Endodermal cell (in vitro differentiated cells): Measurements from ENCODE around the gene MINK1. TPM values are rescaled to one million over a fixed set of nuclear protein-coding genes. Genes with fewer than 3 reads are reported as not detected.
A peak's percentile ranks its signal among the peaks of the same experiment; 100 is the strongest.

Source experiments
- DNase-seq: peaks from one replicate; pipeline ENCODE4 v3.0.0-alpha.2; 2017
- H3K27ac ChIP-seq: 2 replicates; pipeline ENCODE4 v1.5.1; 2013; ENCODE audit warnings: mild to moderate bottlenecking, low read depth, low read length, moderate library complexity
- H3K27me3 ChIP-seq: 2 replicates; pipeline ENCODE4 v1.6.1; 2013; ENCODE audit warnings: mild to moderate bottlenecking, low read length, moderate library complexity; ENCODE audit not compliant: insufficient read depth, control insufficient read depth, poor library complexity, severe bottlenecking
- H3K36me3 ChIP-seq: 2 replicates; pipeline ENCODE4 v1.7.0; 2013; ENCODE audit warnings: mild to moderate bottlenecking, low read length, moderate library complexity; ENCODE audit not compliant: control insufficient read depth, insufficient read depth
- H3K4me1 ChIP-seq: one replicate; pipeline ENCODE4 v1.7.0; 2013; ENCODE audit warnings: low read length; ENCODE audit not compliant: control insufficient read depth, insufficient read depth
- H3K4me3 ChIP-seq: 2 replicates; pipeline ENCODE4 v1.5.1; 2013; ENCODE audit warnings: mild to moderate bottlenecking, low read length, moderate library complexity
- H3K9ac ChIP-seq: 2 replicates; pipeline ENCODE4 v1.6.1; 2013; ENCODE audit warnings: mild to moderate bottlenecking, low read length, moderate library complexity; ENCODE audit not compliant: poor library complexity, severe bottlenecking; ENCODE audit errors: extremely low read depth
- H3K9me3 ChIP-seq: 2 replicates; pipeline ENCODE4 v1.6.1; 2013; ENCODE audit warnings: mild to moderate bottlenecking, low read length, moderate library complexity; ENCODE audit not compliant: control insufficient read depth
- H3K27ac Mint-ChIP-seq: 2 replicates; pipeline ENCODE4 v1.8.0; 2020; ENCODE audit warnings: mixed read lengths
- H3K27me3 Mint-ChIP-seq: 2 replicates; pipeline ENCODE4 v1.8.0; 2021; ENCODE audit warnings: mild to moderate bottlenecking, mixed read lengths; ENCODE audit not compliant: insufficient read depth
- H3K36me3 Mint-ChIP-seq: 2 replicates; pipeline ENCODE4 v1.8.0; 2020; ENCODE audit warnings: low read depth, mixed read lengths
- H3K4me1 Mint-ChIP-seq: 2 replicates; pipeline ENCODE4 v1.8.0; 2020; ENCODE audit warnings: mixed read lengths
- H3K4me3 Mint-ChIP-seq: 2 replicates; pipeline ENCODE4 v1.8.0; 2020; ENCODE audit warnings: mild to moderate bottlenecking, moderate library complexity, mixed read lengths
- H3K9me3 Mint-ChIP-seq: 2 replicates; pipeline ENCODE4 v1.8.0; 2020; ENCODE audit warnings: mild to moderate bottlenecking, mixed read lengths
- WGBS, 2 experiments: methylation state at CpG; one replicate each; pipeline versions ENCODE4 v1.1.5 to v1.1.7; 2013; ENCODE audit warnings: missing lambda C conversion rate in 2 of 2, mixed read lengths in 1 of 2; ENCODE audit not compliant: insufficient coverage in 1 of 2, insufficient read length in 1 of 2; 5-methylcytosine and 5-hydroxymethylcytosine counted together
- total RNA-seq, 2 donors: library from RNA; stranded (reverse); fragmentation: NEBNext Ultra II Directional in 1 of 2; extraction: Animal tissue kit (Norgen Biotek cat#: 25700) in 1 of 2; gene quantifications; 2 replicates in 1 of 2; 3 replicates in 1 of 2; pipeline ENCODE4 v1.2.1, GENCODE V29; 2021
- TF ChIP-seq, protein P1 (sequence below): fragments of 200-600 bp; sonication (generic); conservative IDR thresholded peaks from 2 replicates; pipeline ENCODE4 v1.5.0; 2021; ENCODE audit warnings: antibody characterized with exemption, mild to moderate bottlenecking

Gene MINK1
- total RNA-seq, 2 donors from 2014 or later: 75.0 to 79.7 TPM

DNA sequence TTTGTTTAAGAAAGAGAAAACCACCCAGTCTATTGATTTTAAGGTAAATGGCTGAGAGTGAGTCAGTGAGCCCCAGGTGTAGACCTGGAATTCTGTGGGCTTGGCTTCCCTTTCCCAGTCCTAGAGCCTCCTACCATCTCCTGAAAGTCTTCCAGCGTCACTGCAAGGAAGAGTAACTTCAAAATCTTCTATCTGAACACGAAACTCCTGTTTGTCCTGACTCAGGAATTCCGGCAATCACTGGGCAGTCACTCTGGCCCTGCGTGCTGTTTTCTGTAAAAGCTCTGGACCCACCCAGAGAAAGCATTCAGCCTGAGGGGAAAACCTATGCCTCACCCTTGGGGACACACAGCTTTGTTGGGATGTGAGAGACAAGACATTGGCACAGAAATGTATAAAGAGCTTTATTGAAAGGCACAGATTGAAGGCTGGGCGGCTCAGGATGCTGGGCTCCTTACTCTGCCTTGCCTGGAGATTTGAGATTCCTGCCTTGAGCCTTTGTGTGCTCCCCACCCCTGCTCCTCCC is 15.9 kb downstream of the MINK1 start:
- Mint-ChIP-seq H3K4me3 (no peak overlapping the region), H3K4me1 (peaks cover 27% of the 10 kb centered on the region)

DNA sequence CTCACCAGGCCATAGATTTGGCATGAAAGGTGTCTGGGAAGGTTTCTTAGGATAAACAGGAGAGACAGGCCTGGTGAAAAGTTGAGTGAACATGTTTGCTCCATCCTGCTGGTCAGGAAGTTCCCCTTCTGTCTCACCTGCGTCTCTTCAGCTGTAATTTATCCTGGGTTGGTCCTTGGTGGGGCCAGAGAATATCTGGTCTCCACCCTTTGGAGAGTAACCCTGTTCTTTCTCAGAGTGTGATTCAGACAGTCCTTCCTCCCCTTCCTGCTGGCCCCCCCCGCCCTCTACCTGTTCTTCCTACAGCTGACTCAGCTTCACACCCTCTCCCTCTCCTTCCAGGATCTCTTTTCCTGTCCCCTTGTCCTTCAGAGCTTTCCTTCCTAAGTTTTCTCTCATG is 17.1 kb downstream of the MINK1 start:
- Histone ChIP-seq H3K4me3 (no peak overlapping the region), H3K9ac (no peak overlapping the region), H3K9me3 (no peaks in the 10 kb centered on the region), H3K4me1 (no peaks in the 10 kb centered on the region), H3K36me3 (no peaks in the 10 kb centered on the region), H3K27ac (no peak overlapping the region), H3K27me3 (no peaks in the 10 kb centered on the region)
- Mint-ChIP-seq H3K9me3 (no peaks in the 10 kb centered on the region), H3K27me3 (no peaks in the 10 kb centered on the region), H3K4me3 (no peak overlapping the region), H3K4me1 (peaks cover 32% of the 10 kb centered on the region), H3K36me3 (peaks cover 5% of the 10 kb centered on the region), H3K27ac (no peak overlapping the region)
- TF ChIP-seq, protein P1, sequence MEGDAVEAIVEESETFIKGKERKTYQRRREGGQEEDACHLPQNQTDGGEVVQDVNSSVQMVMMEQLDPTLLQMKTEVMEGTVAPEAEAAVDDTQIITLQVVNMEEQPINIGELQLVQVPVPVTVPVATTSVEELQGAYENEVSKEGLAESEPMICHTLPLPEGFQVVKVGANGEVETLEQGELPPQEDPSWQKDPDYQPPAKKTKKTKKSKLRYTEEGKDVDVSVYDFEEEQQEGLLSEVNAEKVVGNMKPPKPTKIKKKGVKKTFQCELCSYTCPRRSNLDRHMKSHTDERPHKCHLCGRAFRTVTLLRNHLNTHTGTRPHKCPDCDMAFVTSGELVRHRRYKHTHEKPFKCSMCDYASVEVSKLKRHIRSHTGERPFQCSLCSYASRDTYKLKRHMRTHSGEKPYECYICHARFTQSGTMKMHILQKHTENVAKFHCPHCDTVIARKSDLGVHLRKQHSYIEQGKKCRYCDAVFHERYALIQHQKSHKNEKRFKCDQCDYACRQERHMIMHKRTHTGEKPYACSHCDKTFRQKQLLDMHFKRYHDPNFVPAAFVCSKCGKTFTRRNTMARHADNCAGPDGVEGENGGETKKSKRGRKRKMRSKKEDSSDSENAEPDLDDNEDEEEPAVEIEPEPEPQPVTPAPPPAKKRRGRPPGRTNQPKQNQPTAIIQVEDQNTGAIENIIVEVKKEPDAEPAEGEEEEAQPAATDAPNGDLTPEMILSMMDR: no peak
- WGBS, 2 experiments: 80 to 100% methylated on average over 1 to 2 of the region's 2 CpGs
- no peak for DNase-seq

More for the DNA sequence above, 15.9 kb downstream of the MINK1 start:
- Histone ChIP-seq H3K27me3 (no peaks in the 10 kb centered on the region), H3K27ac (no peak overlapping the region), H3K9me3 (no peaks in the 10 kb centered on the region), H3K4me1 (no peaks in the 10 kb centered on the region), H3K36me3 (no peaks in the 10 kb centered on the region), H3K4me3 (no peak overlapping the region), H3K9ac (no peak overlapping the region)
- 77 to 82% methylated on average over 4 to 5 of the region's 5 CpGs for WGBS, 2 experiments
- TF ChIP-seq, protein P1: no peak
- peak; percentile 68 for DNase-seq
- Mint-ChIP-seq H3K27ac (peak overlapping the region; percentile 81), H3K27me3 (no peaks in the 10 kb centered on the region), H3K9me3 (no peaks in the 10 kb centered on the region), H3K36me3 (no peaks in the 10 kb centered on the region)

DNA sequence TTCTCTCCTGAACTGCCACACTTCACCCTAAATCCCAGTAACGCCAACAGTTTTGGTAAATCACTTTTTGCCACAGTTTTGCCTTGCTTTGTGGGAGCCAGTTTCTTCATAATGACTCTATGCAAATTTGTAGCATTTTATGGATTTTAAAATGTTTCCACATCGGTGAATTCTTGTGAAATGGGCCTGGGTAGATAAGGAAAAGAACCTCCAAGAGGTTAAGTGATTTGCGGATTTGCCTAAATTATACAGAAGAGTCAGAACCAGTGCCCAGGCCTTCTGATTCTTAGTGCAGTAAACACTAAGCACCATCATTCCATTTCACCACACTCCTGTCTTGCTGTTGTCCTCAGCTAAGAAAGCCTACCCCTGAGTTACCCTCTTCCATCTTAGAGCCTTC is 17.9 kb downstream of the MINK1 start:
- H3K4me3 ChIP-seq: no peak overlapping the region
- no peaks in the 10 kb centered on the region for H3K27me3 ChIP-seq
- TF ChIP-seq, protein P1: no peak
- 89 to 100% methylated on average over 2 to 3 of the region's 3 CpGs for WGBS, 2 experiments
- H3K9me3 ChIP-seq: no peaks in the 10 kb centered on the region
- Mint-ChIP-seq H3K4me1 (peaks cover 34% of the 10 kb centered on the region), H3K36me3 (peaks cover 6% of the 10 kb centered on the region), H3K27ac (peak overlapping the region; percentile 77), H3K4me3 (no peak overlapping the region), H3K27me3 (no peaks in the 10 kb centered on the region), H3K9me3 (no peaks in the 10 kb centered on the region)
- no peak overlapping the region for H3K9ac ChIP-seq
- no peaks in the 10 kb centered on the region for H3K4me1 ChIP-seq
- H3K36me3 ChIP-seq: no peaks in the 10 kb centered on the region
- no peak overlapping the region for H3K27ac ChIP-seq
- DNase-seq: no peak
